WTC11 (cell line): ENCODE results near the gene ARHGAP19. TPM values are rescaled to one million over a fixed set of nuclear protein-coding genes. Genes with fewer than 3 reads are reported as not detected.

Experiments used
- ATAC-seq: fragments of 200-7000 bp; cut with Tn5 transposase; 2 replicates; pipeline ENCODE4 v1.10.0; 2021; ENCODE audit warnings: mild to moderate bottlenecking, moderate library complexity
- CTCF ChIA-PET: fragments of 300-600 bp; sonication (Branson Sonifier 250); formaldehyde crosslinking; loops from one replicate; lab custom pipeline; 2021; ENCODE audit warnings: antibody characterized with exemption; lab: Charles Lee
- POLR2A ChIA-PET: fragments of 350-600 bp; sonication (Branson Sonifier 250); formaldehyde crosslinking; loops from one replicate; lab custom pipeline; 2021; ENCODE audit warnings: antibody characterized with exemption; lab: Charles Lee
- DNase-seq: peaks from one replicate; pipeline ENCODE4 v3.0.0; 2021; ENCODE audit warnings: low spot score
- H3K27ac Mint-ChIP-seq: 2 replicates; pipeline ENCODE4 v1.8.0; 2021; ENCODE audit warnings: mixed read lengths
- H3K27me3 Mint-ChIP-seq: 2 replicates; pipeline ENCODE4 v1.8.0; 2021; ENCODE audit warnings: low read depth, mild to moderate bottlenecking, moderate library complexity, mixed read lengths
- H3K36me3 Mint-ChIP-seq: 2 replicates; pipeline ENCODE4 v1.8.0; 2021; ENCODE audit warnings: mixed read lengths
- H3K4me1 Mint-ChIP-seq: 2 replicates; pipeline ENCODE4 v1.8.0; 2022; ENCODE audit warnings: mixed read lengths
- H3K4me3 Mint-ChIP-seq: 2 replicates; pipeline ENCODE4 v1.8.0; 2021; ENCODE audit warnings: mild to moderate bottlenecking, moderate library complexity, mixed read lengths
- H3K9me3 Mint-ChIP-seq: 2 replicates; pipeline ENCODE4 v1.8.0; 2021; ENCODE audit warnings: mixed read lengths
- NFE2L1 ChIP-seq: sonication (generic); formaldehyde crosslinking; IDR thresholded peaks from 2 replicates; pipeline ENCODE4 v1.8.1; 2023; ENCODE audit warnings: missing genetic modification reagents
- TEAD1 ChIP-seq: sonication (generic); formaldehyde crosslinking; IDR thresholded peaks from 2 replicates; pipeline ENCODE4 v1.8.0; 2022; ENCODE audit warnings: mild to moderate bottlenecking, missing genetic modification reagents
- ZBTB21 ChIP-seq: sonication (generic); formaldehyde crosslinking; IDR thresholded peaks from 2 replicates; pipeline ENCODE4 v1.8.1; 2023; ENCODE audit warnings: mild to moderate bottlenecking, missing genetic modification reagents, borderline replicate concordance
- ZNF219 ChIP-seq: sonication (generic); formaldehyde crosslinking; IDR thresholded peaks from 2 replicates; pipeline ENCODE4 v1.8.0; 2023; ENCODE audit warnings: missing genetic modification reagents, mild to moderate bottlenecking, borderline replicate concordance
- total RNA-seq: library from RNA; stranded (reverse); gene quantifications from 3 replicates; pipeline ENCODE4 v1.2.3, GENCODE V29; 2021
- TF ChIP-seq, protein P1 (sequence below): fragments of 250-450 bp; sonication (Bioruptor Pico); IDR thresholded peaks from 2 replicates; pipeline ENCODE4 v1.9.0; 2021; ENCODE audit warnings: mild to moderate bottlenecking, borderline replicate concordance
- TF ChIP-seq, protein P2 (sequence below): sonication (generic); formaldehyde crosslinking; IDR thresholded peaks from 2 replicates; pipeline ENCODE4 v1.8.0; 2022; ENCODE audit warnings: mild to moderate bottlenecking, missing genetic modification reagents
- TF ChIP-seq, protein P3 (sequence below): sonication (generic); formaldehyde crosslinking; IDR thresholded peaks from 2 replicates; pipeline ENCODE4 v1.8.1; 2023; ENCODE audit warnings: mild to moderate bottlenecking, missing genetic modification reagents, moderate library complexity
- TF ChIP-seq, protein P4 (sequence below): sonication (generic); formaldehyde crosslinking; IDR thresholded peaks from 2 replicates; pipeline ENCODE4 v1.8.1; 2022; ENCODE audit warnings: mild to moderate bottlenecking, moderate library complexity, missing genetic modification reagents
- TF ChIP-seq, protein P5 (sequence below): sonication (generic); formaldehyde crosslinking; IDR thresholded peaks from 2 replicates; pipeline ENCODE4 v1.8.0; 2022; ENCODE audit warnings: mild to moderate bottlenecking, missing genetic modification reagents
- TF ChIP-seq, protein P6 (sequence below): sonication (generic); formaldehyde crosslinking; conservative IDR thresholded peaks from 2 replicates; pipeline ENCODE4 v1.8.1; 2023; ENCODE audit warnings: mild to moderate bottlenecking, low read depth, missing genetic modification reagents, moderate library complexity
- TF ChIP-seq, protein P7 (sequence below): sonication (generic); formaldehyde crosslinking; IDR thresholded peaks from 2 replicates; pipeline ENCODE4 v1.8.1; 2022; ENCODE audit warnings: missing genetic modification reagents, borderline replicate concordance
- TF ChIP-seq, protein P8 (sequence below): fragments of 250-450 bp; sonication (Bioruptor Pico); IDR thresholded peaks from 2 replicates; pipeline ENCODE4 v2.1.2; 2022; ENCODE audit warnings: mild to moderate bottlenecking, moderate library complexity
- TF ChIP-seq, protein P9 (sequence below): sonication (generic); formaldehyde crosslinking; IDR thresholded peaks from 2 replicates; pipeline ENCODE4 v1.8.0; 2022; ENCODE audit warnings: mild to moderate bottlenecking, missing genetic modification reagents

ARHGAP19 gene
- total RNA-seq, 1 experiment from 2014 or later, result 42.2 TPM

DNA sequence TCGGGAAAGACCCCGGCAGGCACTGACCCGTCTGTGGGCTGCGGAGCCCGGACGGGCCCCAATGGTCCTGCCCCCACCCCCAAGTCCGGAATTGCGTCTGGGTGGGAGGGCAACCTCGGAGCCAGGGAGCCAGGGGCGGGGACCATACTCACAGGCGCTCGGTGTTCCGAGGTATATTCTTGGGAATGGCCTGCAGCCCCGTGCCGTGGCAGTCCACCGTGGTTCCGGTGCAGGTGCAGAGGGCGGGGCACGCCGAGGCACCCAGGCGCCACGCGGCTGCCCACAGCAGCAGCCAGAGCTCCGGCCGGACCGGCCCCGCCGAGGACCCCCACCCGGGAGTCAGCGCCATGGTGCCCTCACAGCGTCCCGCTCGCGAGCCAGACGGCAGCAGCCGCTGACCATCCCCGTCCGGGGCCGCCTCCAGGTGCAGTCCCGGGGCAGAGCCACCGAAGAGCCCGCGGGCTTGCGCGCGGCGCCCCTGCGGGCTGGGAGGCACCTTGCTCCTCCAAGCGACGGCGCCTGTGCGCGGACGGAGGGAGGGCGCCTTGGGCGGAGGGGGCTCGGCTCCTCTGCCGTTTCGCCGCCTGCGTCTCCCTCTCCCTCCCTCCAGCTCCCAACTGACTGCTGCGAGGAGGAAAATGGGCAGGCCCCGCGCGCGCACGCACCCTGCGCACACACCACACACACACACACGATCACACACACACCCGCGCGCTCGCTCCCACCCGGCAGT, 106.9 kb downstream of the ARHGAP19 start, which contains the start of gene SLIT1 (continued):
- TF ChIP-seq, protein P1, sequence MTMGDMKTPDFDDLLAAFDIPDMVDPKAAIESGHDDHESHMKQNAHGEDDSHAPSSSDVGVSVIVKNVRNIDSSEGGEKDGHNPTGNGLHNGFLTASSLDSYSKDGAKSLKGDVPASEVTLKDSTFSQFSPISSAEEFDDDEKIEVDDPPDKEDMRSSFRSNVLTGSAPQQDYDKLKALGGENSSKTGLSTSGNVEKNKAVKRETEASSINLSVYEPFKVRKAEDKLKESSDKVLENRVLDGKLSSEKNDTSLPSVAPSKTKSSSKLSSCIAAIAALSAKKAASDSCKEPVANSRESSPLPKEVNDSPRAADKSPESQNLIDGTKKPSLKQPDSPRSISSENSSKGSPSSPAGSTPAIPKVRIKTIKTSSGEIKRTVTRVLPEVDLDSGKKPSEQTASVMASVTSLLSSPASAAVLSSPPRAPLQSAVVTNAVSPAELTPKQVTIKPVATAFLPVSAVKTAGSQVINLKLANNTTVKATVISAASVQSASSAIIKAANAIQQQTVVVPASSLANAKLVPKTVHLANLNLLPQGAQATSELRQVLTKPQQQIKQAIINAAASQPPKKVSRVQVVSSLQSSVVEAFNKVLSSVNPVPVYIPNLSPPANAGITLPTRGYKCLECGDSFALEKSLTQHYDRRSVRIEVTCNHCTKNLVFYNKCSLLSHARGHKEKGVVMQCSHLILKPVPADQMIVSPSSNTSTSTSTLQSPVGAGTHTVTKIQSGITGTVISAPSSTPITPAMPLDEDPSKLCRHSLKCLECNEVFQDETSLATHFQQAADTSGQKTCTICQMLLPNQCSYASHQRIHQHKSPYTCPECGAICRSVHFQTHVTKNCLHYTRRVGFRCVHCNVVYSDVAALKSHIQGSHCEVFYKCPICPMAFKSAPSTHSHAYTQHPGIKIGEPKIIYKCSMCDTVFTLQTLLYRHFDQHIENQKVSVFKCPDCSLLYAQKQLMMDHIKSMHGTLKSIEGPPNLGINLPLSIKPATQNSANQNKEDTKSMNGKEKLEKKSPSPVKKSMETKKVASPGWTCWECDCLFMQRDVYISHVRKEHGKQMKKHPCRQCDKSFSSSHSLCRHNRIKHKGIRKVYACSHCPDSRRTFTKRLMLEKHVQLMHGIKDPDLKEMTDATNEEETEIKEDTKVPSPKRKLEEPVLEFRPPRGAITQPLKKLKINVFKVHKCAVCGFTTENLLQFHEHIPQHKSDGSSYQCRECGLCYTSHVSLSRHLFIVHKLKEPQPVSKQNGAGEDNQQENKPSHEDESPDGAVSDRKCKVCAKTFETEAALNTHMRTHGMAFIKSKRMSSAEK (CRISPR knock-in tag), result no peak
- TF ChIP-seq, protein P2, sequence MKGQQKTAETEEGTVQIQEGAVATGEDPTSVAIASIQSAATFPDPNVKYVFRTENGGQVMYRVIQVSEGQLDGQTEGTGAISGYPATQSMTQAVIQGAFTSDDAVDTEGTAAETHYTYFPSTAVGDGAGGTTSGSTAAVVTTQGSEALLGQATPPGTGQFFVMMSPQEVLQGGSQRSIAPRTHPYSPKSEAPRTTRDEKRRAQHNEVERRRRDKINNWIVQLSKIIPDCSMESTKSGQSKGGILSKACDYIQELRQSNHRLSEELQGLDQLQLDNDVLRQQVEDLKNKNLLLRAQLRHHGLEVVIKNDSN (CRISPR knock-in tag), result 0 out of 2 replicates have a peak, but pooled peaks have one; percentile 5
- TF ChIP-seq, all 79 proteins: peak for 3

DNA sequence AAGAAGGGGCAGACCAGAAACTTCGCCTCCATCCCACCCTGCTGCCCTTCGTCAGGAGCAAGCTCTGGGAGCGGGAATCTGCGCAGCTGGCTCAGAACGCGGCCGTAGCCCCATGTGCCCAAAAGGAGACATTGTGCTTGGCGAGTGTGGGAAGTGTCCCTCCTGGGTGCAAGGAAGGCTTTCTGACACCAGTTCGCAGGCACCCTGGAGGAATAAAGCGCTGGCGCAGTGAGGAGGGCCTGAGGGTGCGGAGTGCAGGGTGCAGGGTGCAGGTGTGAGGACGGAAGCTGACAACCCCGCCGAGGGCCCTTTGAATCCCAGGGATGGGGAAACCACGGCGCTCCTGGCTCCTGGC, 107.5 kb downstream of the ARHGAP19 start:
- Mint-ChIP-seq H3K4me1 (peaks cover 22% of the 10 kb centered on the region), H3K36me3 (no peaks in the 10 kb centered on the region), H3K9me3 (no peaks in the 10 kb centered on the region), H3K27me3 (peaks cover 67% of the 10 kb centered on the region), H3K4me3 (peak overlapping the region; percentile 81), H3K27ac (no peak overlapping the region)
- ATAC-seq (peak; percentile 7; the same call in 1 of the 2 replicates), DNase-seq (peak; percentile 35)
- POLR2A ChIA-PET, result no interaction called here
- CTCF ChIA-PET, result interaction anchor here (0.6 to 6.5 kb wide), 12 partner anchors 12 to 863 kb away, joined by 3 to 65 read pairs (median 4); no protein-coding TSS in a partner anchor
- TF ChIP-seq, protein P3, sequence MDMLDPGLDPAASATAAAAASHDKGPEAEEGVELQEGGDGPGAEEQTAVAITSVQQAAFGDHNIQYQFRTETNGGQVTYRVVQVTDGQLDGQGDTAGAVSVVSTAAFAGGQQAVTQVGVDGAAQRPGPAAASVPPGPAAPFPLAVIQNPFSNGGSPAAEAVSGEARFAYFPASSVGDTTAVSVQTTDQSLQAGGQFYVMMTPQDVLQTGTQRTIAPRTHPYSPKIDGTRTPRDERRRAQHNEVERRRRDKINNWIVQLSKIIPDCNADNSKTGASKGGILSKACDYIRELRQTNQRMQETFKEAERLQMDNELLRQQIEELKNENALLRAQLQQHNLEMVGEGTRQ (CRISPR knock-in tag), result 0 out of 2 replicates have a peak, but pooled peaks have one; percentile 17
- TF ChIP-seq, protein P4, sequence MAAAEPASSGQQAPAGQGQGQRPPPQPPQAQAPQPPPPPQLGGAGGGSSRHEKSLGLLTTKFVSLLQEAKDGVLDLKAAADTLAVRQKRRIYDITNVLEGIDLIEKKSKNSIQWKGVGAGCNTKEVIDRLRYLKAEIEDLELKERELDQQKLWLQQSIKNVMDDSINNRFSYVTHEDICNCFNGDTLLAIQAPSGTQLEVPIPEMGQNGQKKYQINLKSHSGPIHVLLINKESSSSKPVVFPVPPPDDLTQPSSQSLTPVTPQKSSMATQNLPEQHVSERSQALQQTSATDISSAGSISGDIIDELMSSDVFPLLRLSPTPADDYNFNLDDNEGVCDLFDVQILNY (CRISPR knock-in tag), result no peak
- TF ChIP-seq, protein P2 (CRISPR knock-in tag), result no peak
- TF ChIP-seq, protein P5, sequence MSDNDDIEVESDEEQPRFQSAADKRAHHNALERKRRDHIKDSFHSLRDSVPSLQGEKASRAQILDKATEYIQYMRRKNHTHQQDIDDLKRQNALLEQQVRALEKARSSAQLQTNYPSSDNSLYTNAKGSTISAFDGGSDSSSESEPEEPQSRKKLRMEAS, result peak; percentile 79; the same call in 1 of the 2 replicates
- TF ChIP-seq ZBTB21 (CRISPR knock-in tag) (0 out of 2 replicates have a peak, but pooled peaks have one; percentile 39), ZNF219 (CRISPR knock-in tag) (no peak), TEAD1 (CRISPR knock-in tag) (0 out of 2 replicates have a peak, but pooled peaks have one; percentile 4), NFE2L1 (CRISPR knock-in tag) (peak; percentile 44; the same call in 1 of the 2 replicates)
- TF ChIP-seq, protein P6, sequence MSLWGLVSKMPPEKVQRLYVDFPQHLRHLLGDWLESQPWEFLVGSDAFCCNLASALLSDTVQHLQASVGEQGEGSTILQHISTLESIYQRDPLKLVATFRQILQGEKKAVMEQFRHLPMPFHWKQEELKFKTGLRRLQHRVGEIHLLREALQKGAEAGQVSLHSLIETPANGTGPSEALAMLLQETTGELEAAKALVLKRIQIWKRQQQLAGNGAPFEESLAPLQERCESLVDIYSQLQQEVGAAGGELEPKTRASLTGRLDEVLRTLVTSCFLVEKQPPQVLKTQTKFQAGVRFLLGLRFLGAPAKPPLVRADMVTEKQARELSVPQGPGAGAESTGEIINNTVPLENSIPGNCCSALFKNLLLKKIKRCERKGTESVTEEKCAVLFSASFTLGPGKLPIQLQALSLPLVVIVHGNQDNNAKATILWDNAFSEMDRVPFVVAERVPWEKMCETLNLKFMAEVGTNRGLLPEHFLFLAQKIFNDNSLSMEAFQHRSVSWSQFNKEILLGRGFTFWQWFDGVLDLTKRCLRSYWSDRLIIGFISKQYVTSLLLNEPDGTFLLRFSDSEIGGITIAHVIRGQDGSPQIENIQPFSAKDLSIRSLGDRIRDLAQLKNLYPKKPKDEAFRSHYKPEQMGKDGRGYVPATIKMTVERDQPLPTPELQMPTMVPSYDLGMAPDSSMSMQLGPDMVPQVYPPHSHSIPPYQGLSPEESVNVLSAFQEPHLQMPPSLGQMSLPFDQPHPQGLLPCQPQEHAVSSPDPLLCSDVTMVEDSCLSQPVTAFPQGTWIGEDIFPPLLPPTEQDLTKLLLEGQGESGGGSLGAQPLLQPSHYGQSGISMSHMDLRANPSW (CRISPR knock-in tag), result no peak
- TF ChIP-seq, protein P7, sequence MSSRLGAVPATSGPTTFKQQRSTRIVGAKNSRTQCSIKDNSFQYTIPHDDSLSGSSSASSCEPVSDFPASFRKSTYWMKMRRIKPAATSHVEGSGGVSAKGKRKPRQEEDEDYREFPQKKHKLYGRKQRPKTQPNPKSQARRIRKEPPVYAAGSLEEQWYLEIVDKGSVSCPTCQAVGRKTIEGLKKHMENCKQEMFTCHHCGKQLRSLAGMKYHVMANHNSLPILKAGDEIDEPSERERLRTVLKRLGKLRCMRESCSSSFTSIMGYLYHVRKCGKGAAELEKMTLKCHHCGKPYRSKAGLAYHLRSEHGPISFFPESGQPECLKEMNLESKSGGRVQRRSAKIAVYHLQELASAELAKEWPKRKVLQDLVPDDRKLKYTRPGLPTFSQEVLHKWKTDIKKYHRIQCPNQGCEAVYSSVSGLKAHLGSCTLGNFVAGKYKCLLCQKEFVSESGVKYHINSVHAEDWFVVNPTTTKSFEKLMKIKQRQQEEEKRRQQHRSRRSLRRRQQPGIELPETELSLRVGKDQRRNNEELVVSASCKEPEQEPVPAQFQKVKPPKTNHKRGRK (CRISPR knock-in tag), result no peak
- TF ChIP-seq, protein P8, sequence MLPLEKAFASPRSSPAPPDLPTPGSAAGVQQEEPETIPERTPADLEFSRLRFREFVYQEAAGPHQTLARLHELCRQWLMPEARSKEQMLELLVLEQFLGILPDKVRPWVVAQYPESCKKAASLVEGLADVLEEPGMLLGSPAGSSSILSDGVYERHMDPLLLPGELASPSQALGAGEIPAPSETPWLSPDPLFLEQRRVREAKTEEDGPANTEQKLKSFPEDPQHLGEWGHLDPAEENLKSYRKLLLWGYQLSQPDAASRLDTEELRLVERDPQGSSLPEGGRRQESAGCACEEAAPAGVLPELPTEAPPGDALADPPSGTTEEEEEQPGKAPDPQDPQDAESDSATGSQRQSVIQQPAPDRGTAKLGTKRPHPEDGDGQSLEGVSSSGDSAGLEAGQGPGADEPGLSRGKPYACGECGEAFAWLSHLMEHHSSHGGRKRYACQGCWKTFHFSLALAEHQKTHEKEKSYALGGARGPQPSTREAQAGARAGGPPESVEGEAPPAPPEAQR (CRISPR knock-in tag), result no peak
- TF ChIP-seq, protein P9, sequence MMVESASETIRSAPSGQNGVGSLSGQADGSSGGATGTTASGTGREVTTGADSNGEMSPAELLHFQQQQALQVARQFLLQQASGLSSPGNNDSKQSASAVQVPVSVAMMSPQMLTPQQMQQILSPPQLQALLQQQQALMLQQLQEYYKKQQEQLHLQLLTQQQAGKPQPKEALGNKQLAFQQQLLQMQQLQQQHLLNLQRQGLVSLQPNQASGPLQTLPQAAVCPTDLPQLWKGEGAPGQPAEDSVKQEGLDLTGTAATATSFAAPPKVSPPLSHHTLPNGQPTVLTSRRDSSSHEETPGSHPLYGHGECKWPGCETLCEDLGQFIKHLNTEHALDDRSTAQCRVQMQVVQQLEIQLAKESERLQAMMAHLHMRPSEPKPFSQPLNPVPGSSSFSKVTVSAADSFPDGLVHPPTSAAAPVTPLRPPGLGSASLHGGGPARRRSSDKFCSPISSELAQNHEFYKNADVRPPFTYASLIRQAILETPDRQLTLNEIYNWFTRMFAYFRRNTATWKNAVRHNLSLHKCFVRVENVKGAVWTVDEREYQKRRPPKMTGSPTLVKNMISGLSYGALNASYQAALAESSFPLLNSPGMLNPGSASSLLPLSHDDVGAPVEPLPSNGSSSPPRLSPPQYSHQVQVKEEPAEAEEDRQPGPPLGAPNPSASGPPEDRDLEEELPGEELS, result 0 out of 2 replicates have a peak, but pooled peaks have one; percentile 39
